GM19452 (cell line): ENCODE measurements around the gene TMOD3.
A peak's percentile ranks its signal among the peaks of the same experiment; 100 is the strongest.
"Not testable (repeated sequence)": the region's sequence is repeated elsewhere in the genome, so short reads cannot be mapped to it uniquely, and the experiment has no call there.

Experiments
- ATAC-seq: cut with Tn5 transposase; IDR thresholded peaks from one replicate; pipeline ENCODE4 v1.9.1; 2021; ENCODE audit not compliant: unreplicated experiment

TMOD3 gene

GRCh38 chr15:51829376-51830275 is at the start of gene TMOD3:
TMOD3 (plus strand) TSS chr15:51829653; CDS start chr15:51862885, 33,232 bp downstream.
- peak; percentile 88 for ATAC-seq

DNA sequence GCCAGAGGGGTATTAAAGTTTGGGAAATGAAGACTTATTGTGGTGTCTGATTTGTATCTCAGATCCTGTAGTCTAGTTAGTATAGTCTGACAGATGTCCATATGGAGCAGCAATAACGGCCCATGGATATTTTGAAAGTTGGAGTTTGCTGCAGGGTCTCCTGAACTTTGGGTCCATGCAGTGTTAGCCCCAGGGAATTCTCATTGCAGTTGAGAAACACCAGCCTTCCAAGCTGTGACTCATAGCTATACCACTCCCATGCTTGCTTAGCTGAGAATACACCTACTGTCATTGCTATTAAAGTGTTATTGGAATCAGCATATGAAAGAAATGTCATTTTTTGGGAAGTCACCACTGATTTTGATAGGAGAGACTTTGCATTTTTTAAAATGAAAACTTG is 48.8 kb upstream of the TMOD3 start:
- ATAC-seq: no peak

GRCh38 chr15:51781506-51781905 is 47.9 kb upstream of the TMOD3 start:
- no peak for ATAC-seq

DNA sequence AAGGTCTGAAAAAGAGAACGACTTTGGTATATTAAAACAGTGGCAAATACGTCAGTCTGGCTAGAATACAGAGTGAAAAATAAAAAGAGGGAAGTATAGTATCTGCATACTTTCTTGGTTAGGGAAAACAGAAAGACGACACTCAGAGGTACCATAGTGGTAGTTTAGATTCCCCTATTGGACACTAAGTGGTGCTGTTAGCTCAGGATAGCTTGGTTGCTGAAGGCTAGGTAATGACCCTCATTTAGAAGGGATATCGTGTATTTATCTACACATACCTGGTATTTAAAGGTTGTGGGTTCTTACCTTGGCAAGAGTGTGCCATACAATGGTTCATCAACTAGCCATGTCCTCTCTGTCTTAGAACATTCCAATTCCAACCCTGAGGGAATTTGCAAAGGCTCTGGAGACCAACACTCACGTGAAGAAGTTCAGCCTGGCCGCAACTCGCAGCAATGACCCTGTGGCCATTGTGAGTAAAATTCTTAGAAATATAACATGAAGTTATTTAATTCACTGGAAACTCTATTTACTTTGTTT is 47.0 kb upstream of the TMOD3 start:
- ATAC-seq: no peak

GRCh38 chr15:51783967-51784366 is 45.5 kb upstream of the TMOD3 start:
- no peak for ATAC-seq

DNA sequence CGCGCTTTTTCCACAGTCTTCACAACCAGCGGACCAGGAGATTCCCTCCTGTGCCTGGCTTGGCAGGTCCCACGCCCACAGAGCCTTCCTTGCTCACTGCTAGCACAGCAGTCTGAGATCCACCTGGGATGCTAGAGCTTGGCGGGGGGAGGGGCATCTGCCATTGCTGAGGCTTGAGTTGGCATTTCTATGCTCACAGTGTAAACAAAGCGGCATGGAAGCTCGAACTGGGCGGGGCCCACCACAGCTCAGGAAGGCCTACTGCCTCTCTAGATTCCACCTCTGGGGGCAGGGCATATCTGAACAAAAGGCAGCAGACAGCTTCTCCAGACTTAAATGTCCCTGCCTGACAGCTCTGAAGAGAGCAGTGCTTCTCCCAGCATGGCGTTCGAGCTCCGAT is 42.3 kb upstream of the TMOD3 start:
- not testable (repeated sequence) for ATAC-seq

- not testable (repeated sequence) for ATAC-seq
These were observed 37.0 kb upstream of the TMOD3 start for GRCh38 chr15:51792474-51792873.

- ATAC-seq: no peak
These were observed 35.7 kb upstream of the TMOD3 start for GRCh38 chr15:51793521-51794305.

- ATAC-seq: no peak
These were observed 32.5 kb upstream of the TMOD3 start for GRCh38 chr15:51796847-51797401.

- no peak for ATAC-seq
These were observed 31.2 kb upstream of the TMOD3 start for GRCh38 chr15:51798281-51798680.

DNA sequence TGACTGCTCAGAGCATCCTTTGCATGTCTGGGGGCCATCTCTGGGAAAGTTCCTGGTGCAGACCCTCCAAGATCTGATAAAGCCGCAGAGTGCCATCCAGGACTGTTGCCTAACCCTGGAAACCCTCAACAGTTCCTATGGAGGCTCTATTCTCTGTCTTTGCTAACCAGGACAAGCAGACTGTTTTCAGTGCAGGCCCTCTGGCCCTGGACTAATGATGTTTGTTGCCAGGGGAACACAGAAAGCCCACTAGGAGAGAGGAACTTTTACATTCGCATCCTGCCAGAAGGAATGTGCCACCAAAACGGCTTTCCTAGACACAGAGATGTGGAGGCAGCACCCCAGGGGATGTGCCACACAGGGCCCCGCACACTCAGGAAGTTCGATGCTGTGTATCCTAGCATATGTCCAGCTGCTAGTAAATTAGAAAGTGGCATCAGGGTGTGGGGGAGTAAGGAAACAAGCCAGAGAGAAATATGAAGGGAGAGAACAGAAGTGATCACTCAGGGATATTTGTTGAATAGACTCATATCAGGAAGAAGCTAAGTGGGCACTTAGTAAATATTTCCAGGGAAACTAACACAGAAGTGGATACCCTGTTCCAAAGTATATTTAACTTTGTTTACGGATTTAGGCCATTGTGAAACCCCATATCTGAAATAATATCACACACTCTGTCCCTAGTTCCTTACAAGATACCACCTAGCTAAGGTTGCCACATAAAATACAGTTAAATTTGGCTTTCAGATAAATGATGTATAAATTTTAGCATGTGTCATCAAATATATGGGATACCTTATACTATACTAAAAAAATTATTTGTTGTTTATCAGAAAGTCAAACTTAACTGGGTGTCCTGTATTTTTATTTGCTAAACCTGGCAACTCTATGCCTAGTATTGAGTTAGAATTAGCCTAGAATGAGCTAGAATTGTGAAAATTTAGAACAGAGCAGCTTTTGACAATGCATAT is 29.9 kb upstream of the TMOD3 start:
- ATAC-seq: no peak

DNA sequence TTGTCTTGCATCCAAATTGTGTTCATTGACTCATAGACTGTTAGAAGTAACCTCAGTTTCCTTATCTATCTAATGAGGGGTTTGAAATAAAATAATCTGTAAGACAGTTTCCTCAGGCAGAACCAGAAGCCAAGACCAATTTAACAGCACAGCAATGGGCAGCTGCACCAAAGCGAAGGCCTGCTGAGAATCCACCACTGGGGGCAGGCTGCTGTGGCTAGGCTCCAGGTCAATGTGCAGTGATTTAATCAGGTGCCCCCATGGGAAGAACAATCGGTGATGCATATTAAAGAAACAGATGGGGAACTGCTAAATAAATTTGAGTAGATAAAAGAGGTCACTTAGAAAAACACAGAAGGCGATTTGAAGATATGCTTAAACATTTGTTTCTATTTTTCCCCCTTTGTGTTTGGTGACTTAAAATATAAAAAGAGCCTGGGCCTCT is 28.0 kb upstream of the TMOD3 start:
- no peak for ATAC-seq

- ATAC-seq: no peak
These were observed 26.9 kb upstream of the TMOD3 start for GRCh38 chr15:51802593-51802992.

DNA sequence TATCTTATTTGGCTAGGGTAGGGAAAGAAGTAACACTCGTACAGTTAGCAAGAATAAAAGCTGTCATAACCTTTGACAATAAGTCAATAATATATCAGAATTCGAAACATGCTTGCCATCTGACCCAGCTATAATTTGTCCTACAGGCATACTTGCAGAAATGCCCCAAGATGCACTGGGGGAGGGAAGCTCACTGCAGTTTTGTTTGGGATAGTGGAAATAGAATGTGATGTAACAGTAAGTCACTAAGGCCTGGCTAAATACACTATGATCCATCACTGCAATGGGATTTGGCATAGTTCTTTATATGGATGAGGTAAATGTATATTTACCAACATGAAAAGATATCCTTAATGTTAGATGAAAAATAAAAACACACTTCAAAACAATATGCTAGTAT is 25.5 kb upstream of the TMOD3 start:
- no peak for ATAC-seq

GRCh38 chr15:51806123-51806522 is 23.3 kb upstream of the TMOD3 start:
- ATAC-seq: no peak

DNA sequence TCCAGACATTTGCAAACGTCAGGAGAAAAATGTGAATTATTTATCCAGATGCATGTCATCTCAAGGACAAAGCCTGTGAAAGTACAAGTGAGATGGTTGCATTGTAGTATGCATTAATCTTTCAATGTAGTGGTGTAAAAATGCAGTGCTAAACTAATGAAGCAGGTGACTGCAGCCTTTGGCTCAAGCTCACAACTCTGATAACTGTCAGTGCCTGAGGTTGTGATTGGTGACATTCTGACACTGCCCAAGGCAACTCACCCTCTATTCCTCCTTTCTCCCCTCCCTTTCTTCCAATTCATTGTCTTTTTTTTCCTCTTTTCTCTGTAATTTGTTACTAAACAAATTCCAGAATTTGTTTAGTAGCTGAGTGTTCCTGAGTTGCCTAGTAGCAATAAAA is 20.0 kb upstream of the TMOD3 start:
- ATAC-seq: no peak

GRCh38 chr15:51812598-51812997 is 16.9 kb upstream of the TMOD3 start:
- no peak for ATAC-seq

DNA sequence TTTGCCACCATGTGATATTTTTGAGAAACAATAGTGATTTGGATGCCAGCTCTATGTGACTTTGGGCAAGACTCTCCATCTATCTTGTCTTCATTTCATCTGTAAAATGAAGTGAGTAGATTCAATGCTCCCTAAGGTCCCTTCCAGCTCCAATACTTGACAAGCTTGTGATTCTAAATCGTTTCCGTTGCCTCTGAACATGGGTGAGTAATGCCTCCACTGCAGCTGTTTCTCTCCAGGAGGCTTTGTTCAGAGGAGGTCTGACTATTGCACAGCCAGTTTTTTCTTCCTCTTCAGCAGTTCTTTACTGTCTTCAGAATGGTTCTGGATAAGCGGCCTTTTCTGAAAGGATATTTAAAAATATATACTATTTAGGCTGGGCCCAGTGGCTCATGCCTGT is 14.8 kb upstream of the TMOD3 start:
- ATAC-seq: no peak

GRCh38 chr15:51816611-51817010 is 12.8 kb upstream of the TMOD3 start:
- ATAC-seq: no peak

GRCh38 chr15:51818150-51818549 is 11.3 kb upstream of the TMOD3 start:
- ATAC-seq: no peak
